ENCODE results near the gene PRKAG3. TPM values are rescaled to one million over a fixed set of nuclear protein-coding genes. Genes with fewer than 3 reads are reported as not detected.

The PRKAG3 gene
- total RNA-seq, 1 experiment from 2014 or later, result not detected

GRCh38 chr2:218820746-218821369, 10.7 kb downstream of the PRKAG3 start (continued):
- no peak for TF ChIP-seq STAT6 (CRISPR knock-in tag; conservative IDR thresholded peaks at IDR 0.05; ENCODE audit: low read depth)
- TF ChIP-seq ZNF425 (CRISPR knock-in tag; conservative IDR thresholded peaks at IDR 0.05), result no peak

GRCh38 chr2:218819093-218819492, 12.5 kb downstream of the PRKAG3 start:
- Mint-ChIP-seq H3K27me3 (ENCODE audit: low read depth) (no peaks in the 10 kb centered on the region), H3K4me1 (peaks cover 3% of the 10 kb centered on the region; the same call in 1 of the 2 replicates), H3K27ac (no peak overlapping the region), H3K36me3 (no peaks in the 10 kb centered on the region), H3K9me3 (no peaks in the 10 kb centered on the region), H3K4me3 (no peak overlapping the region)
- ATAC-seq (no peak), DNase-seq (ENCODE audit: low spot score) (no peak)
- CTCF ChIA-PET, result interaction anchor here (0.8 to 1.0 kb wide), 2 partner anchors 29 to 109 kb away, joined by 3 read pairs; no protein-coding TSS in a partner anchor
- POLR2A ChIA-PET, result interaction anchor here (0.7 kb wide), 1 partner anchor 111 kb away, joined by 3 read pairs; no protein-coding TSS in a partner anchor
- no peak for TF ChIP-seq GTF2I (CRISPR knock-in tag; conservative IDR thresholded peaks at IDR 0.05)
- TF ChIP-seq HMGA2 (CRISPR knock-in tag; IDR thresholded peaks at IDR 0.05), result no peak
- TF ChIP-seq ZNF416 (CRISPR knock-in tag; IDR thresholded peaks at IDR 0.05), result no peak

- no peak for ATAC-seq
- CTCF ChIA-PET, result interaction anchor here (1.6 kb wide), 1 partner anchor 31 kb away, joined by 6 read pairs; no protein-coding TSS in a partner anchor
- H3K36me3 Mint-ChIP-seq, result no peaks in the 10 kb centered on the region
- H3K9me3 Mint-ChIP-seq, result no peaks in the 10 kb centered on the region
- H3K4me3 Mint-ChIP-seq, result no peak overlapping the region
- DNase-seq (ENCODE audit: low spot score), result no peak
- H3K27ac Mint-ChIP-seq, result no peak overlapping the region
- no peaks in the 10 kb centered on the region for H3K4me1 Mint-ChIP-seq
- POLR2A ChIA-PET, result no interaction called here
- TF ChIP-seq SMAD4 (CRISPR knock-in tag; IDR thresholded peaks at IDR 0.05), result no peak
- TF ChIP-seq ZNF281 (CRISPR knock-in tag; IDR thresholded peaks at IDR 0.05), result no peak
- TF ChIP-seq ERG (CRISPR knock-in tag; IDR thresholded peaks at IDR 0.05), result no peak
- TF ChIP-seq ZMAT4 (CRISPR knock-in tag; IDR thresholded peaks at IDR 0.05), result no peak
- no peak for TF ChIP-seq NFE2L1 (CRISPR knock-in tag; IDR thresholded peaks at IDR 0.05)
- no peak for TF ChIP-seq PREB (CRISPR knock-in tag; IDR thresholded peaks at IDR 0.05; ENCODE audit: borderline replicate concordance)
- no peak for TF ChIP-seq GTF2I (CRISPR knock-in tag; conservative IDR thresholded peaks at IDR 0.05)
- no peak for TF ChIP-seq CBFB (CRISPR knock-in tag; IDR thresholded peaks at IDR 0.05; ENCODE audit: low read depth)
- no peak for TF ChIP-seq TEAD1 (CRISPR knock-in tag; IDR thresholded peaks at IDR 0.05)
- no peak for TF ChIP-seq HMGXB4 (CRISPR knock-in tag; IDR thresholded peaks at IDR 0.05)
- no peak for TF ChIP-seq AR (CRISPR knock-in tag; IDR thresholded peaks at IDR 0.05)
- H3K27me3 Mint-ChIP-seq (ENCODE audit: low read depth), result no peaks in the 10 kb centered on the region
Observed at GRCh38 chr2:218816561-218817011, 15.0 kb downstream of the PRKAG3 start.

Data from WTC11 (cell line).